Kidney (tissue), 14 donors: Measurements from ENCODE around the gene IGFBP2. TPM values are rescaled to one million over a fixed set of nuclear protein-coding genes. Genes with fewer than 3 reads are reported as not detected.

Experiments used
- DNase-seq, 5 donors: peaks; one replicate each; pipeline ENCODE4 v3.0.0-alpha.2; 2013 to 2020
- FAIRE-seq: peaks from 2 replicates; lab custom pipeline; 2012; peaks lifted over from hg19 to GRCh38; lab: Jason Lieb, UNC
- H3K27ac ChIP-seq, 2 donors: one replicate each; pipeline ENCODE4 v1.7.0; 2013; ENCODE audit warnings: low read depth in 2 of 2, low read length in 2 of 2, inconsistent platforms in 1 of 2
- H3K27me3 ChIP-seq: one replicate; pipeline ENCODE4 v1.7.1; 2013; ENCODE audit warnings: low read length, inconsistent platforms; ENCODE audit not compliant: control insufficient read depth, insufficient read depth
- H3K36me3 ChIP-seq, 3 donors: one replicate each; pipeline versions ENCODE4 v1.7.0 to v1.7.1; 2013; ENCODE audit warnings: low read length in 3 of 3, control low read depth in 1 of 3, inconsistent platforms in 1 of 3; ENCODE audit not compliant: insufficient read depth in 3 of 3, control insufficient read depth in 2 of 3
- H3K4me1 ChIP-seq, 3 donors: one replicate each; pipeline versions ENCODE4 v1.7.0 to v1.7.1; 2013; ENCODE audit warnings: low read length in 3 of 3, inconsistent platforms in 1 of 3, low read depth in 1 of 3; ENCODE audit not compliant: control insufficient read depth in 2 of 3, insufficient read depth in 2 of 3
- H3K4me3 ChIP-seq, 3 donors: one replicate each; pipeline versions ENCODE4 v1.7.0 to v1.8.1; 2013; ENCODE audit warnings: low read length in 3 of 3, control low read depth in 1 of 3, inconsistent platforms in 1 of 3
- H3K9ac ChIP-seq, 3 donors: one replicate each; pipeline versions ENCODE4 v1.7.0 to v1.7.1; 2013; ENCODE audit warnings: low read length in 3 of 3, control low read depth in 1 of 3, inconsistent platforms in 1 of 3
- H3K9me3 ChIP-seq, 3 donors: one replicate each; pipeline versions ENCODE4 v1.7.0 to v1.7.1; 2013; ENCODE audit warnings: low read length in 3 of 3, control low read depth in 1 of 3, inconsistent platforms in 1 of 3; ENCODE audit not compliant: control insufficient read depth in 2 of 3, insufficient read depth in 1 of 3
- intact Hi-C: fragments of 100-400 bp; cut with DNase I; formaldehyde crosslinking; loops from one replicate; pipeline ENCODE4 v1.11.1; 2022
- polyA plus RNA-seq: library from polyadenylated mRNA; stranded (reverse); fragments of 350-450 nt; fragmentation: Illumina TruSeq; extraction: RNeasy Lipid Tissue Mini Kit (QIAGEN cat#74804); gene quantifications from one replicate; pipeline ENCODE4 v1.2.3, GENCODE V29; 2014; ENCODE audit warnings: low read depth, low replicate concordance; ENCODE audit not compliant: insufficient read depth
- total RNA-seq: library from RNA; stranded (reverse); fragmentation: NEBNext Ultra II Directional; extraction: Animal tissue kit (Norgen Biotek cat#: 25700); gene quantifications from one replicate; pipeline ENCODE4 v1.2.1, GENCODE V29; 2021
- TF ChIP-seq, protein P1 (sequence below): IDR thresholded peaks from 3 replicates; pipeline ENCODE4 v1.5.1; 2012; ENCODE audit warnings: mild to moderate bottlenecking, moderate library complexity, borderline replicate concordance; ENCODE audit not compliant: insufficient read depth; ENCODE audit errors: extremely low read depth
- donor health status: control.
- donor health status: control.
- donor health status: control.
- donor health status: control.
- donor health status: control.
- donor health status: DM: yes; HTN: yes; CAD: no.
- donor health status: Normal renal cell carcinoma (clear cell type).

Gene IGFBP2
- total and polyA plus RNA-seq, 2 donors from 2014 or later: 53.7 to 369 TPM

DNA sequence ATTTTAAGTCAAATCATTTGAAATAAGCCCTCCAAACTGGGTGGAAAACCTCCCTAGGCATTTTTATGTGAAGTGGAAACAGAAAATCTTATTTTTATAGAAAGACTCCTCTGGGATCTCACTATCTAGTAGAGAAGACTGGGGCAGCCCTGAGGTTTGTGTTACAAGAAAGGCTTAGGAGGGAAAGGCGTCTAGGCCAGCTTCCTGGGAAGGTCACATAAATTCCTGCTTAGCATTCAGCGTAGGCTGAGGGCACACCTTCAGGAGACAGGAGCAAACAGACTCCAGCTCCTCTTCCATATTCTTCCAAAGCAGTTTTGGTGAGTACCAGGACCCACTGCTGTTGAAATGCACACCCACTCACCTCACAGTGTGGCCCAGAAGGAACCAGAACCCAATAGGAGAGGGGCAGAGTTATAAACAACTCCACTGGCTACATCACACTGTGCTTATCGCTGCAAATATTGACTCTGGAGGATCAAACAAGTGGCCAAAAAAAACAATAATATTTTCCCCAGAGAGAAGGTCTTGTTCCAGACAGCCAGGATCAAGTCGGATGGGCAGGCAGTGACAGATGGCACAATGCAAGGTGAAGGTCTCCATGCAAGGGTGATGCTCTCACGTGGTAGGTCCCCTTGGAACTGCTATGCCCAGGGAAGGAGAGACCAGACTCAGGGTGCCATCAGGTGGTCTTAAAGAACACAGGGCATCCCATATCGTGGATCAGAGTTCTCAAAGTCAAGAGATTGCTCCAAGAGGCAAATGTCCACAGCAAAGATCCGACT is 17.7 kb upstream of the IGFBP2 start:
- no peaks in the 10 kb centered on the region for H3K36me3 ChIP-seq
- no peaks in the 10 kb centered on the region for H3K27me3 ChIP-seq
- H3K4me3 ChIP-seq: no peak overlapping the region
- H3K4me1 ChIP-seq: no peaks in the 10 kb centered on the region
- H3K9me3 ChIP-seq: no peaks in the 10 kb centered on the region
- no peak for DNase-seq
- no peak overlapping the region for H3K9ac ChIP-seq
- FAIRE-seq: no peak
- H3K27ac ChIP-seq: no peak overlapping the region
- intact Hi-C loops: no loop called here
- TF ChIP-seq, protein P1, sequence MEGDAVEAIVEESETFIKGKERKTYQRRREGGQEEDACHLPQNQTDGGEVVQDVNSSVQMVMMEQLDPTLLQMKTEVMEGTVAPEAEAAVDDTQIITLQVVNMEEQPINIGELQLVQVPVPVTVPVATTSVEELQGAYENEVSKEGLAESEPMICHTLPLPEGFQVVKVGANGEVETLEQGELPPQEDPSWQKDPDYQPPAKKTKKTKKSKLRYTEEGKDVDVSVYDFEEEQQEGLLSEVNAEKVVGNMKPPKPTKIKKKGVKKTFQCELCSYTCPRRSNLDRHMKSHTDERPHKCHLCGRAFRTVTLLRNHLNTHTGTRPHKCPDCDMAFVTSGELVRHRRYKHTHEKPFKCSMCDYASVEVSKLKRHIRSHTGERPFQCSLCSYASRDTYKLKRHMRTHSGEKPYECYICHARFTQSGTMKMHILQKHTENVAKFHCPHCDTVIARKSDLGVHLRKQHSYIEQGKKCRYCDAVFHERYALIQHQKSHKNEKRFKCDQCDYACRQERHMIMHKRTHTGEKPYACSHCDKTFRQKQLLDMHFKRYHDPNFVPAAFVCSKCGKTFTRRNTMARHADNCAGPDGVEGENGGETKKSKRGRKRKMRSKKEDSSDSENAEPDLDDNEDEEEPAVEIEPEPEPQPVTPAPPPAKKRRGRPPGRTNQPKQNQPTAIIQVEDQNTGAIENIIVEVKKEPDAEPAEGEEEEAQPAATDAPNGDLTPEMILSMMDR: no peak

DNA sequence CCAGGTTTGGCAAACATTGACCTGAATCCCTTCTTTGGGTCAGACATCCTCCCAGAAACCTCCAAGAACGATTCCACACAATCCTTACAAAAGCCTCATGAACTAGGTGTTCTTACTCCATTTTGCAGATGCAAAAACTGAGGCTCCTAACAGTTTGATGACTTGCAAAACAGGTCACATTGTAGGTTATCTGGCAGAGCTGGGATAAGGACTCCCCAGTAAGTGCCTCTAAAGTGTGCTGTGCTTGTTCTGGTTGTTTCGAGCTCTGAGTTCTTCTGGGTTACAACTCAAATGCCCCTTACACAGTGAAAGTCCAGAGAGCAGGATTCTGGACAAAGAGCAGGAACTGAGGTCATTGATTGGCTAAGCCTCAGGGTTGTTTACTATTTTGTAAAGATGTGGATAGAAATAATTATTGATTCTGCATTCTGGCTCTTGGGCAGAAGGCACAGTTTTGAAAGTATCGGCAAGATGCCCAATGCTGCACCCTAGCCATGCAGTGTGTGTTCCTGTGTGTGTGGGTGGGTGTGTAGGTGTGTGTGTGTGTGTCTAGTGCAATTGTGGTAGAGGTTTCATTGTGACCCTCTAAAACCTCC is 17.0 kb upstream of the IGFBP2 start:
- H3K36me3 ChIP-seq: no peaks in the 10 kb centered on the region
- H3K9ac ChIP-seq: no peak overlapping the region
- no peaks in the 10 kb centered on the region for H3K9me3 ChIP-seq
- TF ChIP-seq, protein P1: no peak
- H3K4me1 ChIP-seq: no peaks in the 10 kb centered on the region
- H3K4me3 ChIP-seq: no peak overlapping the region
- no peak for DNase-seq
- H3K27ac ChIP-seq: no peak overlapping the region
- intact Hi-C loops: no loop called here
- H3K27me3 ChIP-seq: no peaks in the 10 kb centered on the region
- FAIRE-seq: no peak

DNA sequence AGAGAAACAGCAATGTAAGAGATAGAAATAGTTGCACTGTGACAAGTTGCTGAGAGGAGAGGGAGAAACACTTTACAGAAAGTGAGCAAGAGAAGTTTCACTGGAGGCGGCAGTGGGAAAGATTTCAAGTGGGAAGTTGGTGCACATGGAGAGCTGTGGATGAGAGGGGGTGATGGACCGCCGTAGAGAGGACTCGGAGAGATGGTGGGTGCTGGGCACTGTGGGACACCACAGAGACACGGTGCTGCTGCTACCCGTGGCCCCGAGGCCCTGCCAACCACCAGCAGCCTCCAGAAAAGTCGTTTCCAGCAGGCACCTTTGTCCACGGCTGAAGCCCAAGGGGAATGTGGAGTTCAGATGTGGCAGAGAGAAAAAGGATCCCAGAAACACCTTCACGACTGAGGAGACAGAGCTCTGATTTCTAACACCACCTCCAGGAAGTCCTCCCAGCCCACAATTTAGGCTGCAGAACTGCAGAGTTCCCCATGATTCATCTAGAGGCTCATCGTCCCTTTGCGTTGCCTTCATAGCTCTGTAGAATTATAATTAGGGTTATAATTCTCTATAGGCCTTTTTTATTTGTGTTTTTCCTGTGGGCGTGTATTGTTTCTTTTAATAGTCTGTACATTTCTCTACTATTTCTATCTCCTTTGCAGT is 15.9 kb upstream of the IGFBP2 start:
- DNase-seq: no peak
- intact Hi-C loops: no loop called here
- no peak overlapping the region for H3K27ac ChIP-seq
- no peak for FAIRE-seq
- H3K9ac ChIP-seq: no peak overlapping the region
- H3K9me3 ChIP-seq: no peaks in the 10 kb centered on the region
- H3K27me3 ChIP-seq: no peaks in the 10 kb centered on the region
- TF ChIP-seq, protein P1: no peak
- H3K4me1 ChIP-seq: no peaks in the 10 kb centered on the region
- H3K36me3 ChIP-seq: no peaks in the 10 kb centered on the region
- H3K4me3 ChIP-seq: no peak overlapping the region
